Mesenteric fat pad (tissue), 1 donor: ENCODE measurements around the gene RNH1. TPM values are rescaled to one million over a fixed set of nuclear protein-coding genes. Genes with fewer than 3 reads are reported as not detected.

ENCODE experiments used
- DNase-seq: peaks from one replicate; pipeline ENCODE4 v3.0.0-alpha.2; 2020; ENCODE audit warnings: low spot score
- total RNA-seq: library from RNA; stranded (reverse); fragmentation: NEBNext Ultra II Directional; extraction: Animal tissue kit (Norgen Biotek cat#: 25700); gene quantifications from one replicate; pipeline ENCODE4 v1.2.1, GENCODE V29; 2021
- donor health status: DM: yes; HTN: yes; CAD: no.

The RNH1 gene
- total RNA-seq, 1 donor from 2014 or later, result 231 TPM

DNA sequence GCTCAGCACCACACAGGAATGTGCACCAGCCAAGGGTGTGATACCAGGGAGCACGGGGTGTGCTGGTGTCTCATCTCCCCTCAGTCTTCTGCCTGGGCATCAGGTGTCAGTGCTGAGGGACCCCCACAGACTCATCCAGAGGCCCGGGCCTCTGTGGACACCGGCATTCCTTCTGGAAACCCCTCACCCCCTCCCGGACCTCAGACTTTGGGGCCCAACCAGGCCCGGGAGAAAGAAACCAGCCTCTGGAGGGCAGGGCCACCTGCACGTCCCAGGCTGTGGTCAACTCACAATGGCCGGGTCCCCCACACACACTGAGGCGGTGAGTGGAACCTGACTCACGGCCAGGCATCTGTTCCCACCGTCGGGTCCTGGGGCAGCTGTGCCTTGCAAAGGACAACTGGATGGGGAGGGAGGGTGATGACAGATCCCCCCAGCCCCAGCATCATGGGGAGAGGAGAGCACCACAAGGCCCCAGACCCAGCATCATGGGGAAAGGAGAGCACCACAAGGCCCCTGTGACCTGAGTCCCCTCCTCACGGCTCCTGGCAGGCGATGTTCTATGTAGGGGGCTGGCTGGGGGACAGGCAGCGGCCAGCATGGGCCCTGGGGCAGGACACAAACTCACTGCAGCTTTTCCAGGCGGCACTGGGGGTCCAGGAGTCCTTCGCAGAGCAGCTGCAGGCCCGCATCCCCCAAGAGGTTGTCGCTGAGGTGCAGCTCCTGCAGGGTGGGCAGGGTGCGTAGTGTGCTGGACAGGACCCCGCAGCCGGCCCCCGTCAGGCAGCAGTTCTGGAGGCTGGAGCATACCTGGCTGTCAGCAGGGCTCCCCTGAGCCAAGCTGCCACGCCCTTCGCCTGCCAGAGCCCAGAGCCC lies 7.6 kb downstream of the RNH1 start:
- DNase-seq, result no peak

DNA sequence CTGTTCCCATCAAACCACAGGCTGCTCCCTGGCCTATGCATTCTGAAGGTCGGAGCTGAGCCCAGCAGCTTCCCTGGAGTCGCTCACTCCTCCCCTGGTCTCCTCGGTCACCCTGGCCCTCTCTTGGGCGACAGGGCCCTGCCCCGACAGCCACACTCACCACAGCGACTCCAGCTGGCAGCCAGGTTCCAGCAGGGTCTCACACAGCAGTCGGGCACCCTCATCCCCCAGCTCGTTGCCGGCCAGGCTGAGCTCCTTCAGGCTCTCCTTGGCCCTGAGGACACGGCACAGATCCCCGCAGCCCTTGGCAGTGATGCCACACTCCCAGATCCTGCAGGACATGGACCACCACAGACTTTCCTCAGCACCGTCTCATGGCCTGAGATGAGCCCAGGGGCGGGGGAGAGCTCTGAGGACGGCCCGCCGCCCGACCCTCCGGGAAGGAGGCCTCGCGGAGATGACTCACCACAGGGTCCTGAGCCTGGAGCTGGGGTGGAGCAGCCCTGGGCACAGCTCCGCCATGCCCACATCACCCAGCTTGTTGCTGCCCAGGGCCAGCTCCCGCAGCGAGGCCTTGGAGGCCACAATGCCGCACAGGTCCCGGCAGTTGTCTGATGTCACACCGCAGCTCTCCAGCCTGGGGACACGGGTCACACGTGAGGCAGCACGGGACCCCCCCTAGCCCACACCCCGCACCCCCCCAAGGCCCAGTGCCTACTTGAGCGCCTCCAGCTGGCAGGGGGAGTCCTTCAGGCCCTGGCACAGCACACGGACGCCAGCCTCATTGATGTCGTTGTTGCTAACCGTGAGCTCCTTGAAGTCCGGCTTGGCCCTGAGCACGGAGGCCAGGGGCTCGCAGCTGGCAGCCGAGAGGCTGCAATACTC lies 8.5 kb downstream of the RNH1 start:
- DNase-seq, result no peak

DNA sequence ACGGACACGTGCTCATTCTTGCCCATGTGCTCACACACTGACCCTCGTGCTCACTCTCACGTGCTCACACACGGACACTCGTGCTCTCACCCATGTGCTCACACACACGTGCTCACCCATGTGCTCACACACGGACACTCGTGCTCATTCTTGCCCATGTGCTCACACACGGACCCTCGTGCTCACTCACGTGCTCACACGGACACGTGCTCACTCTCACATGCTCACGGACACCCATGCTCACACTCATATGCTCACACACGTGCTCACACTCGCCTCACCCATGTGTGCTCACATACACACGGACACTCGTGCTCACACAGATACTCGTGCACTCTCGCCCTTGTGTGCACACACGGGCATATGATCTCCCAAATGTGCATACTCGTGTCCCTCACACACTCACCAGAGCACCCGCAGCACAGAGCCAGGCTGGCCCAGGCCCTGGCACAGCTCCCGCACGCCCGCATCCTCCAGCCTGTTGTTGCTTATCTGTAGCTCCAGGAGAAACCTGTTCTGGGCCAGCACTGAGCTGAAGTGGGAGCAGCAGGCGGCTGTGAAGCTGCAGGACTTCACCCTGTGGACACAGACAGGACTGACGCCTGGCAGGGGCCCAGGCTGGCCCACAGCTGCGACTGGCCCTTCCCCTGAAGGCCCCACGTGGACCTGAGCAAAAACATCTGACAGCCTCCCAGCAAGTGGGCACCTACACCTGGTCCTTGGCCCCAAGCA lies 9.3 kb downstream of the RNH1 start:
- DNase-seq, result no peak

DNA sequence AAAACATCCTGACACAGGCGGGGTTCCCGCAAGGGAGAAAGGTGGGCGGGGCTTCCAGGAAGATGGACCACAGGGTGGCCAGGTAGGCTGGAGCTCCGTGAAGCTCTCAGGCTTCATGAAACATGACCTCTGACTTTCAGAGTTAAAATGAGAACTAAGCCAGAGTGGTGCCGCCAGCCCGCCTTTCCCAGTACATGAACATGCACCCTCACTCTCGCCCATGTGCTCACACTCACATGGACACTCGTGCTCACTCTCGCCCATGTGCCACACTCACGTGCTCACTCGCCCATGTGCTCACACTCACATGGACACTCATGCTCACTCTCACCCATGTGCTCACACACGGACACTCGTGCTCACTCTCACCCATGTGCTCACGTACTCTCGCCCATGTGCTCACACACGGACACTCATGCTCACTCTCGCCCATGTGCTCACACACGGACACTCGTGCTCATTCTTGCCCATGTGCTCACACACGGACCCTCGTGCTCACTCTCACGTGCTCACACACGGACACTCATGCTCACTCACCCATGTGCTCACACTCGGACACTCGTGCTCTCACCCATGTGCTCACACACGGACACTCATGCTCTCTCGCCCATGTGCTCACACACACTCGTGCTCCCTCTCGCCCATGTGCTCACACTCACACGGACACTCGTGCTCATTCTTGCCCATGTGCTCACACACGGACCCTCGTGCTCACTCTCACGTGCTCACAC lies 10.0 kb downstream of the RNH1 start:
- DNase-seq, result no peak

DNA sequence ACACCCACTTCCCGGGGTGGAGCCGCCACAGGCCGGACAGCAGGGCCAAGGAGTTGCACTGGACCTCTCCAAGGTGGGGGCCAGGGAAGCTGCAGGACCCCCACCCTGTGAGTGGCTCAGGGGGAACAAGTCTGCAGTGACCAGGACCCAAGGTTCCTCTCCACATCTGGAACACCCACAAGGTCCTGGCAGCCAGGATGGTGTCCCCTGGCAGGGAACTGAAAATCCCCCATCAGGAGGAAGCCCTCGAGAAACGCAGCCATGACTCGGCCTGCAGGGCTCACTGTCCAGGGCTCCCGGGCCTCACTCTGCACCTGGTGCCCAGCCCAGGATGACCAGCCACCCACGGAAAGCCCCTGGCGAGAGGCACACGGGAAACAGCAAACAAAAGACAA lies 11.5 kb downstream of the RNH1 start:
- DNase-seq, result no peak

DNA sequence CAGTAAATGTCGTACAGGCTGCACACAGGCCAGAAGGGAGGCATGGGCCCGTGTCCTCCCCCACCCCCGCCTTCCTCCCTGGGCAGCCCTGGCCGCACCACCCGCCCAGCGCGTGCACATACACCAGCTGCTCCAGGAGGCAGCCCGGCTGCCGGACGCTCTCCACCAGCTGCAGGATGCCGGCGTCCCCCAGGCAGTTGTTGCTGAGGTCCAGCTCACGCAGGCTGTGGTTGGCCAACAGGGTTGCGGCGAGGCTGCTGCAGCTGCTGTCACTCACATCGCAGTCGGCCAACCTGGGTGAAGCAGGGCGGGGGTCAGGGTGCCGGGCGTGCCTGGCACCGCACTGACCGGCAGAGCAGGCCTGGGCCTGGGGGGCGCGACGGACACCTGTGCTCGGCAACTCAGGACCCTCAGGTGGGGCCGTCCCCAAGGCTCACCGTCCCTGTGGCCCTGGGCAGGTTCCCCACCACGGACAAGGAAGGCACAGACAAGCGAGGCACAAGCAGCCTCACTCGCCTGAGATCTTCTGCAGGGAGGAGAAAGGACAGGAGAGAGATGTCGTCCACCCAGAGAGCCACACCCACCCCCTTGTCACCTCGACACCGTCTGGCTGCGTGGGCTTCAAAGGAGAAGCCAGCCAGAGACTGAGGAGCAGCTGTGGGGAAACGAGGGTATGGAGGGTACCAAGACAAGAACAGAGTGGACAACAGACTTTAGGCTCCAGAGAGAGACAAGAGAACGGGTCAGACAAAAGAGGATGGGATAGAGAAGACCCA lies 12.1 kb downstream of the RNH1 start:
- DNase-seq, result no peak

DNA sequence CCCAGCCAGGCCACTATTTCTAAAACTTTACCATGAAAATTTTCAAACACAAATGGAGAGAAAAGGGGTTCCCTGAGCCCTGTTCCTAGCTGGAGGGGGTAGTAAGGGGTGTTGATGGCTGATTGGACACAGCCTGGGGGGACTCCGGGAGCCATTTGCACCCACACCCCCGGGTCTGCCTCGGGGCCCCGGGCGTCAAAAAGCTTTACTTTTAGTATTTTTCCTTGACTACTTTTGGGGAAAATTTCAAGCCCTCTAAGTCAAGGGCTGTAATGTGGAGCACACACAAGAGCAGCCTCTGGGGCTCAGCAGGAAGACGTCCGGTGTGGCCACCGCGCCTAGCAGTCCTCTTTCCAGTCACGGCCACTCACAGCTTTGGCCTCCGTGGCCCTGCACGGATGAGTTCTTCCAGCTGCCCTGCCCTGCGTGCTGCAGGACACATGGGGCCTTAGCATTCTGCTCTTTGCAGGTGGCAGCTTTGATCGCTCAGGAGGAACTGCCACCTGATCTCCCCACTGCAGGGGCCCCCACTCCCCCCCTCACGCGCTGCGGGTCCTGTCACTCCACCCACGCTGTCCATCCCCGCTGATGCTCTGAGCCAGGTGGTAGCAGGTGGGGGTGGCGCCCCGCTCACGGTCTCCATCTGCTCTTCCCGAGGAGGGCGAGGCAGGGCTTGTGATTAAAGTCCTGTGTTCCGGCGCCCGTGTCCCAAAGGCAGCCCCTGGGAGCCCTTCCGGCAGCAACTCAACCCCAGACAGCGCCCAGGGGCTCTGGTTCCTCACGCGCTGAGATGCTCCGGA lies 14.4 kb downstream of the RNH1 start:
- DNase-seq, result no peak

DNA sequence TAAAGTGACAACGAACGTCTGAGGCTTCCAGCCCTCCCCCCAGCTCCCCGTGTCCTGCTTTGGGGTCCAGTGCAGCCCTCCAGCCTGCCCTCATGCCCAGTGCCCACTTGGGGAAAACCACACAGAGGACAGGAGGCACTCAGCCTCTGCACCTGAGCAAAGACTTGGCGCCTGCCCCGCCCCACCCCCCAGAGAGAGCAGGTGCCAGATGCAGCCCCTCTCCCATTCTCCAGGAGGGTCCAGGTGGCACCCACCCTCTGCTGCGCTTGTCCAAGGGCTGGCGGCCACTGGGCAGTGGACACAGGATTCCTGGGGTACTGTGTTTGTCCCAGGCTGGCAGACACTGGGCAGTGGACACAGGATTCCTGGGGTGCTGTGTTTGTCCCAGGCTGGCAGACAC lies 15.7 kb downstream of the RNH1 start:
- no peak for DNase-seq

DNA sequence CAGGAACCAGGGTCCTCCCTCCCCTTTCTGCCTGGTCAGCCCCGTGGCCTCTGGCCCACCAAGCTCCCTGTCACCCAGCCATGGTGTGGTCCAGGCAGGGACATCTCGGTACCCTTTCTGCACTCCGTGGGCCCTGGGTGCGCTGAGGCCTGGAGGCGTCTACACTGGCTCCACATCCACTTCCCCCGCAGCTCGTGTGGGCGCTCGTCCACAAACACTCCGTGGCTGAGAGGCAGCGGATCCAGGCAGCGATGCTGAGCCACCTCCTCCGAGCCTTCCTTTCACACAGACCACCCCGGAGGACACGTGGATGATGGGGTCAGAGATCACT lies 16.1 kb downstream of the RNH1 start:
- no peak for DNase-seq

DNA sequence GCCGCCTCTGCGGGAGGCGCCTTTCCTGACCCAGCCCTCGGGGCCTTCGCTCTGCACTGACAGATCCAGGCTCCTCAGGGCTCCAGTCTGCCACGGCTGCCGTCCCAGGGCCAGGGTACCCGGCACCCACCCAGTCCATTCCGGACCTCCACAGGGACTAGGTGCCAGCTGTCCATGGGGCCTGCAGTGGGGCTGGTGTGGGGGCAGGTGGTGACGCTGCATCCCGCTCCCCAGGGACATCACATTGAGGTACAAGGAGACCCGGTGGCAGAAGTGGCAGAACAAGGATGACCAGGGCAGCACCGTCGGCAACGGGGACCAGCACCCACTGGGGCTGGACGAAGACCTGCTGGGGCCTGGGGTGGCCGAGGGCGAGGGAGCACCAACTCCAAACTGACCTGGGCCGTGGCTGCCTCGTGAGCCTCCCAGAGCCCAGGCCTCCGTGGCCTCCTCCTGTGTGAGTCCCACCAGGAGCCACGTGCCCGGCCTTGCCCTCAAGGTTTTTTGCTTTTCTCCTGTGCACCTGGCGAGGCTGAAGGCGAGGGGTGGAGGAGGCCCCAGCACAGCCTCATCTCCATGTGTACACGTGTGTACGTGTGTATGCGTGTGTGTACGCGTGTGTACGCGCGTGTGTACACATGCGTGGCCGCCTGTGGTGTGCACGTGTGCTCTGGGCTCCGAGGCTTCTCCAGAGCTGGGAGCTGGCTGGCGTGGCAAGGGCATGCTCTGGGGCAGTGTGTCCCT lies 16.7 kb downstream of the RNH1 start:
- no peak for DNase-seq

DNA sequence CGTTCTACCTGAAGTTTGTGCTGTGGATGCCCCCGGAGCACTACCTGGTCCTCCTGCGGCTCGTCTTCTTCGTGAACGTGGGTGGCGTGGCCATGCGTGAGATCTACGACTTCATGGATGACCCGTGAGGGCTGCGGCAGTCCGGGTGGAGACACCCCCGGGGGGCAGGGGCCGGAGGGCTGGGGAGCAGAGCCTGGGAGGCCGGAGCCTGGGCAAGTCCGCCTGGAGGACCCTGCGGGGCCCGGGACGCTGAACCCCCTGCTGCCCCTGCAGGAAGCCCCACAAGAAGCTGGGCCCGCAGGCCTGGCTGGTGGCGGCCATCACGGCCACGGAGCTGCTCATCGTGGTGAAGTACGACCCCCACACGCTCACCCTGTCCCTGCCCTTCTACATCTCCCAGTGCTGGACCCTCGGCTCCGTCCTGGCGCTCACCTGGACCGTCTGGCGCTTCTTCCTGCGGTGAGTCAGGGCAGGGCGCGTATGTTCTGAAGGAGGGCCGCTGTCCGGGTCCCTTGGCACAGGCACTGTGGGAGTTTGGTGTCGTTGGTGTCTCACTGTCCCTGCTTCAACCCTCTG lies 17.3 kb downstream of the RNH1 start:
- DNase-seq, result no peak

DNA sequence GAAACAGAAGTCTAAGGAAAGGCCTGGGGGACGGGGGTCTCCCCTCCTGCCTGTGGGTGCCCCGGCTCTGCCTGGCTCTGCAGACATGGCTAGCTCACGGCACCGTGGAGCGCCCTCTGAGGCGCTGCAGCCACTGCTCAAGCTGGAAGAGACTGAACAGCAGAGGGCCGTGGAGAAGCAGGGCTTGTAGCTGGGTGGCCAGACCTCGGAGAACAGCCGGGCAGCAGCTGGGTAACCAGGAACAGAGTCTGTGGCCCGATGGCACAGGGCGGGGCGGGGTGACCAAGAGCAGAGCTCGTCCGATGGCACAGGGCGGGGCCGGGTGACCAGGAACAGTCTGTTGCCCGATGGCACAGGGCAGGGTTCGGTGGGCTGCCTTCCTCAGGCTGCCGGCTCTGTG lies 18.1 kb downstream of the RNH1 start:
- no peak for DNase-seq

DNA sequence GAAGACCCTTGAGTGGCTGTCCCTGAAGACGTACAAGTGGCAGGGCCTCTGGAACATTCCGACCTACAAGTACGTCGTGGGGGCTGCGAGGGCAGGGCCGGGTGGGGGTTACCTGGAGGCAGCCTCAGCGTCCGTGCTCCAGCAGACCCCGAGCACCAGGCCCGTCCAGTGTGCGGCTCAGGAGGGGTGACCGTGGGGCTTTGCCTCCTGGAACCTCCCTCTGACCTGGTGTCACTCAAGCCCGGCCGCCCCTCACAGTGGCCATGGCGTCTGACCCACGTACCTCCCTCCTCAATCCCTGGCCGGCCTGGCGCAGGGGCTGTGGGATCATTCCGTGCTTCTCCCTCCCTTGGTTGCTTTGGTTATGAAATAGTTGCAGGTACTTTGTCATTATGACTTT lies 18.5 kb downstream of the RNH1 start:
- no peak for DNase-seq

DNA sequence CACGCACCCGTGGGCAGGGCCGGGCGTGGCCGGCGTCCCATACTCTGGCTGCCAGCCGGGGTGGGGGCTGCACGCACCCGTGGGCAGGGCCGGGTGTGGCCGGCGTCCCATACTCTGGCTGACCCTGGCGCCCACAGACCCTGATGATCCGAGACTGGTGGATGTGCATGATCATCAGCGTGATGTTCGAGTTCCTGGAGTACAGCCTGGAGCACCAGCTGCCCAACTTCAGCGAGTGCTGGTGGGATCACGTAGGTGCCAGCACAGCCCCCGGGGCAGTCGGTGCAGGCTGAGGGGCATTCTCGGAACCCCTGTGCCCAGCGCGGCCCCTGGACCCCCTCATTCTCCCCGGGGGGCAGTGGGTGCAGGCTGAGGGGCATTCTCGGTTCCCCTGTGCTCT lies 19.0 kb downstream of the RNH1 start:
- DNase-seq, result no peak

DNA sequence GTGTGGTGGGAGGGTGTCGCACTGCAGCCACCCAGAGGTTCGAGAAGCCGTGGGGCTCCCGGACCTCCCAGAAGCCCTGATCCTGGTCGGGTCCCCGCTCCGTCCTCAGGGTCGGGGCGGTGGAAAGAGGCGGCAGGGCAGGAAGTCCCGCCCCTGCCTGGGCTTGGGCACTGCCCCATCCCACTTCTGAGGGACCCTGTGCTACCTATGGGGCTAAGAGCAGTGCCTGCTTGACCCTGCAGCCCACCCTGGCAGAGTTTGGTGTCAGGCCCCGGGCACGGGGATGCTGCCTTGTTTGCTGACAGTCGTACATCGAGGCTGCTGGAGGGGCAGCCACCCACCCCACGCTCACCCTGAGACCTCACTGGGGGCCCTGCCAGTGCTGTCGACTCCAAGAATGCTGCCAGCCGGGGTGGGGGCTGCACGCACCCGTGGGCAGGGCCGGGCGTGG lies 19.4 kb downstream of the RNH1 start:
- no peak for DNase-seq

DNA sequence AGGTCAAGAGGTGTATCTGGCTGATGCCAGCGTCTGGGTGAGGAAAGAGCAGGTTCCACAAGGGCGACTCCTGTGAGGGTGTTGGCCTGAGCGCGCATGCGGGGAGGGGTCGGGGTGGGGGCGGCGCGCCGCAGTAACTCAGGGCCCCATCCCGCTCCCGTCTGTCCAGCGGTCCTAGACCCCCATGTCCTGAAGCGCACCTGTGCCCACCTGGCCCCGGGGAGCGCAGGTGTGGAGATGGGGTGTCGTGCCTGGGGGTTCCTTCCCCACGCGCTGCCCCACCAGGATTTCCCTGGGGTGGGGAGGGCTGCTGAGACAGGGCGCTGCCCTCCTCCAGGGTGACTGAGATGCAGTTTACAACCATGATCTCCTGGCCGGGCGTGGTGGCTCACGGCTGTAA lies 20.9 kb downstream of the RNH1 start:
- no peak for DNase-seq

DNA sequence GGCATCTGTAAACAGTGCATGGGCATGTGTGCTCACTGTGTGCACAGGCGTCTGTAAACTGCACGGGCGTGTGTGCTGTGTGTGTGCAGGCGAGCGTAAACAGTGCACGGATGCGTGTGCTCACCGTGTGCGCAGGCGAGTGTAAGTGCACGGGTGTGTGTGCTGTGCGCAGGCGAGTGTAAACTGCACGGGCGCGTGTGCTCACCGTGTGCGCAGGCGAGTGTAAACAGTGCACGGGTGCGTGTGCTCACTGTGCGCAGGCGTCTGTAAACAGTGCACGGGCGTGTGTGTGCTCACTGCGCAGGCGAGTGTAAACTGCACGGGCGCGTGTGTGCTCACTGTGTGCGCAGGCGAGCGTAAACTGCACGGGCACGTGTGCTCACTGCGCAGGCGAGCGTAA lies 22.4 kb downstream of the RNH1 start:
- no peak for DNase-seq

DNA sequence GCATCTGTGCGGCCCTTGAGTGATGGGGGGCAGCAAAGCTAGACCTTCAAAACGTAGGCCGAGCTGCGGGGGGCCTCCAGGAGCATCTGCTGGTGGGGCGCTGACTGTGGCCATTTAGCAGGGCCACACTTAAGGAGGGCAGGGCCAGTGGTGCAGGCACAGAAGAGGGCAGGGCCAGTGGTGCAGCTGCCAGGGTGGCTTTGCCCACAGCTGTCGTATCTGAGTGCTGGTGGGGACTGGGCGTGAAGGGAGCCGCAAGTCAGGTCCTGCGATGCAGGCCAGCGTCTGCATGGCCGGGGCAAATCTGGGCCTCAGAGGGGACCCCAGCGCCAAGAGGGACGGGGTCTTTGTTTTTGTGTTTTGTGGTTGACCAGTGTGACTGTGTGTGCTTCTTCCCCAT lies 27.7 kb downstream of the RNH1 start:
- DNase-seq, result no peak
